Activated naive CD4-positive, alpha-beta T cell treated with anti-CD3 and anti-CD28 coated beads, Interleukin-2, amount 50 U/mL, for 16 hours (primary cell): ENCODE measurements around the gene CCDC167.
"Not testable (repeated sequence)": the region's sequence is repeated elsewhere in the genome, so short reads cannot be mapped to it uniquely, and the experiment has no call there.

Experiments used
- DNase-seq: peaks from one replicate; pipeline ENCODE4 v3.0.0-alpha.2; 2020

Gene CCDC167

DNA sequence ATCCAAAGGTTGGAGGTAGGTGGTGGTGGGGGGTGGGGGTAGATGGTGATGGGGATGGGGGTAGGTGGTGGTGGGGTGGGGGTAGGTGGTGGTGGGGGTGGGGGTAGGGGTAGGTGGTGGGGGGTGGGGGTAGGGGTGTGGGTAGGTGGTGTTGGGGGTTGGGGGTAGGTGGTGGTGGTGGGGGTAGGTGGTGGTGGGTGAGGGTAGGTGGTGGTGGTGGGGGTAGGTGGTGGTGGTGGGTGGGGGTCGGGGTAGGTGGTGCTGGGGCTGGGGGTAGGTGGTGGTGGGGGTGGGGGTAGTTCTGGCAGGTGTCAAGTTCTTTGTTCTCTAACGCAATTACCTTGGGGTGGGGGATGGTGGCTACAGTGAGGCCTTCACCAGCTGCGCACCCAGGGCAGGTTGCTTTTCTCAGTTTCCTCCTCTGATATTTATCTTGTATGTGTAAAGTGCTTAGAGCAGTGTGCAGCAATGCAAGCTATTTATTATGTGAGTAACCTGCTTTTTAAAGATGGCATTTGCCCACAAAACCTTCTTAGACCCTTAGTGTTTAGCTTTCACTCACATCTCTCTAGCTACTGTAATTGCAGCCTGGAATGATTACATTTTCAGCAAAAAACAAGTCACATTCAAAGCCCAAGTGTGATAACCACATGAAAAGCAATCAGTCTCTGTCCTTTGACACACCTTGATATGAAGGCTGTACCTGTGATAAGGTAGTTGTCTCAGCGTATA is 8.2 kb upstream of the CCDC167 start:
- DNase-seq: peak; percentile 42

DNA sequence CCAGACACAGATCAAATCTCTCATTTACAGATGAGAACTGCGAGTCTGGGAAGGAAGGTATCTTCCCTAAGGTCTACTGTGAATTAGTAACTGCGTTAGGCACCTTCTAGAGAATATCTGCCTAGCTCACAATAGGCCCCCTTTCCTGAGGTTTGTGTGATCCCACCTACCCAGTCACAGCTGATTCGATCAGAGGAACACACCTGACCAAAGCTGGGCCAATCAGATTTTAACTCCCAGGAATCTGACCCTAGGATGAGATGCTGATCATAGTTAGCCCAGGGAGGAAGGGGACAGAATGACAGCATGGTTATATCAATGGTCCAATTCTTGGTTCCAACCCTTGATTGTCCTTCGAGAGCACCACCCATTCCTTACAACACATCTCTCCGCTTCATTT is 7.4 kb upstream of the CCDC167 start:
- no peak for DNase-seq

DNA sequence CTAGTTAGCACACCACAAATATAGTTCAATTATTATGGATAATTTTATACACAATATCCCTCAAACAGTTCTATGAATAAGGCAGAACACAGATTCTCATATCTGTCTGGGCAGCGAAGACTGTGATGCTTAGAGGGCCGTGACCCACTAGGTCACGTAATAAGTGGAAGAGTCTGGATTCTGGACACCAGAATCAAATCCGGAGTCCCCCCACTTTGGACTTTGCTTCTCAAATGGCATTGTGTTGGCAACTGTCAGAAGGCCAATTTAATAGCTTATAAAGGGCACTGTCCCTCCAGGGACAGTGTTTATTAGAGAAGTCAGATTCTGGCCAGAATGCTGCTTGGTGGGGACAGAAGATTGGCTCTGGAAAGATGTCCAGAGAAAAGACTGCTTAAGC is 6.8 kb upstream of the CCDC167 start:
- no peak for DNase-seq

DNA sequence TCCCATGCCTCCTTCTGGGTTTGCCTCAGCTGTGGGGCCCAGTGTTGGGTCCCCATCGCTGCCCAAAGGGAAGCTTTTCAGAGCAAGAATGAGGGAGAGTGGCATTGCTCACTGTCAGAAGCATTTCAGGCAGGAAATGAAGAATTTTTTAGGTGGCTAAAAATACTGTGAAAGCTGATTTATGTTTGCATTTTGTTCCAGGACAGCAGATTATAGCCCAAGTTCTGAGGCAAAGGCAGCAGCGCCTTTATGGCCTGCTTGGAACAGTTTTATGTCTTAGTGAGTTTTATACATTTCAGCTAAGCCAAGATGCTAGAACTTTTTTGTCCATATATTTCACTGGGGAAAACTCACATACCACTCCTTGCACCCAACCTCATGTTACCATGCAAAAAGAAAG is 4.3 kb upstream of the CCDC167 start:
- no peak for DNase-seq

DNA sequence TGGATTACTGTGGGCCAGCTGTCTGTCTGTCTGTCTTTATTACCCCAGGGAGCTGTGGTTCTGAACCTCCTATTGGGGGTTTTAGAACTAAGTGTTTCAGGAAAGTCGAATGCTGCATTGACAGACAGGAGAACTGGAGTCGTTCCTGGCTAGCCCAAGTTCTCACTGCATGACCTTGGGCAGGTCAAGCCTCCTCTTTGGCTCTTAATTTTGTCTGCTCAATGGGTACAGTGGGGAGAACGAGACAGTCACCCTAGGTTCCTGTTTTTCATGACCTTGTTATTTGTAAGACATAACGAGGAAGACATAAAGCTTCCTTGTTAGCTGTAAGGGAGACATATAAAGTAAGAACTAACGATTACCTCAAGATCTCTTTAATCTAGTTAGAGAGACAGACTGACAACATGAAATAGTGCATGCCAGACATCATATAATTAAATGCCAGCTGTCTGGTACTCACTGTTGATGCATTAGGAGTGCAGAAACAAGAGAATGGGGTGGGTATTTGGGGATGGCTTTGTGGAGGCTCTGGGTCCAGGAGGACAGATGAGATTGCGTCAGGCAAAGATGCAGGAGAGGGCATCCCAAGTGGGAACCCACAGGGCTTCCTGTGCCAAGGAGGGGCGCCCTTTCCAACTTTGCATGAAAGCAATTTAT is 3.7 kb upstream of the CCDC167 start:
- no peak for DNase-seq

DNA sequence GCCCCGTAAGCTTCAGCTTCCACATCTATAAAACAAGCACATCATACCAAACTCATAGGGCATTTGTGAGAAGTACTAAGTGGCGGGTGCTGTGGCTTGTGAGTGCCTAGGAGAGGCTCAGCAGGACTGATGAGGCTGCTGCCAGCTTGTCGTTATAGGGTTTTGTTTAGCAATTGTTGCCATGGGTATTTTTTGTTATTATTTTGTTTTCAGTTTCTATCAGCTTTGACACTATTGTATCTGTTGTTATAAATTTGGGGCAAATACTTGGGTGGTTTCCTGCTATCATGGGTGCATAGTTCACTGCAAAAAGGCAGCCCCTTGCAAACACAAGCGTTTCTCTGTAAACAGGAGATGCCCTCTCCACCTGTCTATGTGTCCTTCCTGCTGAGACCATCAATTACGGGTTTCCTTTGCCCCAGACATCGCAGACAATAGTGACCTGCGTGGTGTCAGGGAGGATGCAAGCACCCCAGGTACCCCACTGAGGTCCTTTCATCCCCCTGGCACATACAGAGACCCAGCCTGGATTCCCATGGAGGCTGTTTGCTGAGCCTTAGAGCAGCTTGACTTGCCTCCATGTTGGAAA is 3.1 kb upstream of the CCDC167 start:
- no peak for DNase-seq

DNA sequence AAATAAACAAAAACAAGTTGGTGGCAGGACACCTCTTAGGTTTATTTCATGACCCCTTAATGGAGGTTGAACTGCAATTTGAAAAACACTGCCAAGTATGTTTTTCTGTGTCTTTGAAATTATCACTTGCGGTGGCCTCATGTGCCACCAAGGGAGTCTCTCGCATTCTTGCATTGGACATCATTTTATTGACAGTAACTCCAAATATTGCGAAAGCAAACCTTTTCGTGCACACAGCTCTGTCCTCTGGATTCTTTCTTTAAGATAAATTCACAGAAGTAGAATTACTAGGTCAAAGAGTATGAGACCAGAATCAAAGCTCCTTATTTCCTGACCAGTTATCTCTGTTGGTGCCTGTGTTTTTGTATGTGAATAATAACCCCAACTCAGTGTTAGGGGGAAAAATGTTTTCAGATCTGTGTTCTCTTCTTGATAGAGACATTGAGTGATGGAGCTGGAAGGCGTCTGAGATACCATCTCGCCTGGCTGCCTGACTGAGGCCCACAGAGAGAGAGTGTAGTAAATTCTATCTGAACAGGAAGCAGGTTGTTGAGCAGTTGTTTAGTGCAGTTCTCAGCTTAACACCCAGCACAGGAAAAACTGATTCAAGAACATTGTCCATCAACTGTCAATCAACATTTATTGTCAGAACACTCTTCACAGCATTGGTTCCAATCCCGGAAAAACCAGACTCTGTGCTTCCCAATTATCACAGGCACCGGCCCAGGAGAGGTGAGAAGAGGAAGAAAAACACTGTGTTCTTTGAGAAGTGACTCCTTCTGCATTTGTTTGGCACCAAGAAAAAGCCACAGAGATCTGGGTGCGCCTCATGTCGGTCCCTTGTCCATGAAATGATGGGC is 2.2 kb upstream of the CCDC167 start:
- no peak for DNase-seq

DNA sequence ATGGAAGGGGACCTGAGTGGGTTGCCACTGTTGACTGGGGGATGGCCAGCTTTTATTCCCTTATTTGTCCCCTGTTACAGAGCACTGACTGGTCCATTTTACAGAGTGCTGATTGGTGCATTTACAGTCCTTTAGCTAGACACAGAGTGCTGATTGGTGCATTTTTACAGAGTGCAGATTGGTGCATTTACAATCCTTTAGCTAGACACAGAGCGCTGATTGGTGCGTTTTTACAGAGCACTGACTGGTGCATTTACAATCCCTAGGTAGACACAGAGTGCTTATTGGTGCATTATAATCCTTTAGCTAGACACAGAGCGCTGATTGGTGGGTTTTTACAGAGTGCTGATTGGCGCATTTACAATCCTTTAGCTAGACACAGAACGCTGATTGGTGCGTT is 1.2 kb upstream of the CCDC167 start:
- DNase-seq: not testable (repeated sequence)

DNA sequence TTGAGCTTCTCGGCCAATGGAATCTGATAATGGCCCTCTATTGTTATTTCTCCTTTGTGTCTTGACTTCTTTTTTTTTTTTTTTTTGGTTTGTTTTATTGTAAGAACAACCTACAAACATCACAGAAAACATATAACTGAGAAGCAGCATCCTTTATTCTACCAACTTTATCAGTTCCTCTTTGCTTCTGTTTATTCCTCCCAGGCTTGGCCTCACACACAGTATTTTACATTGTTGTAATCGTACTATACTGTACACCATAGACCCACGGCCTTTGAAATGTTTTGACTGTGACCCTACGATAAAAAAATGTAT is 558 bp upstream of the CCDC167 start:
- DNase-seq: no peak

DNA sequence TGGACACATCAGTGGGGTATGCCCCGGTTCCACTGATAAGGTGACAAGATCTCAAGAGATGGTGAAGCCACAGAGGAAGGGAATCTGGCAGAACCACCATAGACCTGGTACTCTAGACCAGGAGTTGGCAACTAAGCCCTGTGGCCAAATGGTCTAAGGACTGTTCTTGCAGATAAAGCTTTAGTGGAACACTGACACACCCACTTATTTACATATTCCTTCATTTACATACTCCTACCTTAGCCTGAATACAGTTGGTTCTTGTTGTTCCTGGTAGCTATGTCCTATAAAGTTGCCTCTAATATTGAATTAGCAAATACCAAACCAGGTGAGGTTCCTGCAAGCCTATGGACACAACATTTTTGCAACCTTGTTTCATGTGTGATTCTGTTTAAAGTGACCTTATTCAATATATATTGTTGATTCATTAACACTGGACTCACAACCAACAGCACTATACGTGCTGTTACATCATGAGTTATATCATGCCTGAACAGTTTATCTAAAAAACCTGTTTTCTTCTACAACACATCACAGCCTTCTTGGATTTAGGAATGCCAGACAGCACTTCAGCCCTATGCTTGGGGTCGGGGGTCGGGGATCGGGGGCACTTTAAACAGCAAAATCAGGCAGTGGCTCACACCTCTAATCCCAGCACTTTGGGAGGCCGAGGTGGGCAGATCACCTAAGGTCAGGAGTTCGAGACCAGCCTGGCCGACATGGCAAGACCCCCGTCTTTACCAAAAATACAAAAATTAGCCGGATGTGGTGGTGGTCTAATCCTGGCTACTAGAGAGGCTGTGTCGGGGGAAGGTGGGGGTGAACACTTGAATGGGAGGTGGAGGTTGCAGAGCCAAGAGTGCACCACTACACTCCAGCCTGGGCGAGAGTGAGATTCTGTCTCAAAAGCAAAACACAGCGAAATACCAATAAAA is 2.5 kb downstream of the CCDC167 start:
- no peak for DNase-seq

DNA sequence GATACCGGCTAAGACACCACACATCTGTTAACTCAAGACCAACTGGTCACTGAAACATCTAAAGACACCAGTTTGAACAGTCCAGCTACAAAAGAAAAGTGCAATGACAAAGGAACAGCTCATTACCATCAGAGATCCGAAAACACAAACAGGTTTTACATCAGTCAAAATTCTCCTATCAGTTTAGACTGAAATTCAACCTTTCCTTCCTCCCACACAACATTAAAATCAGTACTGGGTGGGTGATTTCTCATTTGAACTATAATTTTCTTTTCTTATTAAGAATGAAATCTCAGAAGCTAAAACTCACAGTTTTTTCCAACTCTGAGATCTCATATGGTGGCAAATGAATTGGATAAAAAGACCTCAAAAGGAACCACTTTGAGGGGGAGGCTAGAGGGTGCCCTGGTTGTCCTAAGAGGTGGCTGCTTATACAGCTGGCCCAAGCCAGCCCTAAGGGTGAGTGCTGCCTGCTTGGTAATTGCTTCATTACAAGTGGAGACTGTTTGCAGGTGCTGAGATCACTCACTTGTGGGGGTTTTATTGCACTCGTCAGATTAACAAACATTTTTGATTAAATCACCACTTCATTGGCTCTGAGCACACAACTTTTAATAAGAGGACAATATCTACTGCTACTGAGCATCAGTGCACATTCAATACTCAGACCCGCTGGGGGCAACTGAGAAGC is 4.3 kb downstream of the CCDC167 start:
- peak; percentile 43 for DNase-seq

DNA sequence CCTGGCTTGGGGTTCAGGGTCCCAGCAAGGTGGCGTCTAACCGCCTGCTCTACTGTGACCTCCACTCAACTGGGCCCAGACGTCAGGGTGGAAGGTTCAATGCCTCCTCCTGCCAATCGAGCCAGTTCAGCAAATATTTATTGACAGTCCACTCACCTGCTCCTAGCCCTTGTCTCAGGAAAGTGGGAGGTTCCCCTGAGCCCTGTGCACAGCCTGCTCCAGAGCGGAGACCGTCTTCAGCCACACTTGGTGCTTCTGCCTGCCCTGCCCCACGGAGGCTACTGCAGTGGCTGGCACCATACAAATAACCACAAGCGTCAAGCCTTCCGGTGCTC is 6.1 kb downstream of the CCDC167 start:
- DNase-seq: no peak

DNA sequence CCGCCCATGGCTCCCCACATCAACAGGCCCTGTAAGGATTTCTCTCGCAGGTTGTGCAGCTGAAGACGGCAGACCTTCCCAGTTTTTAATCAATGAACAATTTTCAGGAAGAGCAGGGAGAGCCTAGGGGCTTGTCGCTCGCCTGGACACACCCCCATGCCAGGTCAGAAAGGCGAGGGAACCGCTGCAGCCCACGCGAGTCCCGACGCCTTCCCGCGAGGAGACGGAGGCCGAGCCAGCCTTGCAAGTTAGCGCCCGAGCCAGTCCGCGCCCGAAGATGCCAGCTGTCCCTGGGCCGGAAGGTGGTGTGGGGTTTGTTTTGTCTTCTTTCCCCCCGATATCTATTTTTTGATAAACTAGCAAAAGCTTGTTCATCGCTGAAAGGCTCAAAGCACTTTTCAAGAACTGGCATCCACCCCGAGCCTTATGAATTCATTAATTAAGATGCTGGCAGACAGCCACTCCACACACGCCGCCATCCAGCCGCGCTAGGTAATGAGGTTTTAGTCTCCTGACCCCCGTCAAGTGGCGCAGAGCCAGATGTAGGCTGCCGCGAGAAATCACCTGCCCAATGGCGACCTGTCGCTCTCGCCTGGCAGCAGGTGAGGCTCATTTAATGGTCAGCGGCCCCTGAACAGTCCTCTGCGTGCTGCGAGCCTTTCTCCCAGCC is 6.6 kb downstream of the CCDC167 start:
- no peak for DNase-seq

DNA sequence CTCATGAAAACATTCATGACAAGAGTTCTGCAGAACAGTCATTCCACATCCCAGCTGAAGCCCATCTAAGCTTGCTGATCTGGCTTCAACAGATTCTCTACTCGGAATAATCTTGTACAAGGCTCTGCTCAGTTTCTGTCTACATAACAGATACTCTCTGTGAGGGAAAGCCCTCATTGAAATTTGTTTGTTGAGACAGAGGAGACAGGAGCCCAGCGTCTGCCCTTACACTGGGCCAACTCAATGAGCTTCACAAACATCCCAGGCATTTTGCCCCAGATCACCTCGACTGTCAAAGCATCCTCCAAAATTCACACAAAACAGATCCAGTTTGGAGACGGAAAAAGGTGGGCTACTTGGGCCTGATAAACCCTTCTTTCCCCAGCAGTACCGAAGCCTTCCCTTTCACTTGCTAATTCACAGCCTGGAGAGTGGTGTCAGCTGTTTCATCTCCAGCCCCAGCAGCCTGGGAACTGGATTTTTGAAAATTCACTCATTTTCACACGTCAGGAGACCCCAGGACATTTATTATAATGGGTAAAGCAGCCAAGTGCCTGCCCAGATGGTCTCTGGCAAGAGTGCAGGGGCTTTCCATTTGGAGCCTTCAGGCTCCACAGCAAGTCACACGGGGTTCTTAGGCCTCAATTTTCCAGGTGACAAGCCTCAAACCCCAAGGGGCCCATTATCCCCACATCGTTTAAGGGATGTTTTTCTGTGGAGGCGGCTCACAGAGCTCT is 7.3 kb downstream of the CCDC167 start:
- no peak for DNase-seq

DNA sequence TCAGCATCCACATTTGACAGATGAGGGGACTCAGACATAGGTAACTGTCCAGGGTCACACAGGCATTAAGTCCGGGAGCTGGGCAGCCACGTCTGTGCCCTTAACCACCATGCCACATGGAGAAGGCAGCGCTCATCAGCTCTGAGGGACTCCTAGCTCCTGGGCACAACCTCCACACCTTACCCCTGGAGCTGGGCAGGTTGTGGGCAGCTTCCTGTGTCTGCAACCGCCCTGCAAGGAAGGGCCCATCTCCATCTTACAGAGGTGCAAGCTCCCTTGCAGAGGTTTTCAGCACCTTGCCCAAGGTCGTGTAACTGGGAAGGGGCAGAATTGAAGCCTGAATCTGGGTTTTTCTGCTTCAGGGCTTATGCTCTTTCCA is 7.9 kb downstream of the CCDC167 start:
- DNase-seq: no peak

DNA sequence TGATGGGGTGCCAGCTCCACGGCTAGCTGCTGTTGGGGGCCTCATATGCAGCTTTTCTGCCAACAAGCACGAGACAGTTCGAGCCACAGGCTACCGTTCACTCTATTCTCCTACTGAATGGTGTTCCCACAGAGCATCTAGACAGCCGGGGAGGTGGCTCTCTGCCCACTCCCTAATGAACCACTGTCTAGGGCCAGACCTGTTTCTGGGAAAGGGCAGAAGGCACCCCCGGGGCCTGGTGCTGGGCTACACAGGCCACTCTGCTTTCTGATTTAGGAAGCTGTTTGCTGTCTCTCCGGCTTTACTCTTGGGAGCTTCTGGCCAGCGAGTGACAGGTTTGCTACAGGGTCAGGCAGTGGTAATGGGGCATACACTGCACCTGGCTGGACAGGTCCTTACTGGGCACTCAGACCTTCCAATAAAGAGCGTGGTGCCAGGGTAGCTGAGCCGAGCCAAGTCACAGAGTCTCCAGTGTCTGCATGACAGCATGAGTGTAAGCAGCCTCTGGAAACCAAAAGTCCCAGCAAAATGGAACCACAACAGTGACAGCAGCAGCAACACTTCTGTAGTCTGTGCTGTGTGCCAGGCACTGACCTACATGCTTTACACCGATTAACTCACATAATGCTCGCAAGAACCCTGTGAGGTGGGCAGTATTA is 8.4 kb downstream of the CCDC167 start:
- no peak for DNase-seq

DNA sequence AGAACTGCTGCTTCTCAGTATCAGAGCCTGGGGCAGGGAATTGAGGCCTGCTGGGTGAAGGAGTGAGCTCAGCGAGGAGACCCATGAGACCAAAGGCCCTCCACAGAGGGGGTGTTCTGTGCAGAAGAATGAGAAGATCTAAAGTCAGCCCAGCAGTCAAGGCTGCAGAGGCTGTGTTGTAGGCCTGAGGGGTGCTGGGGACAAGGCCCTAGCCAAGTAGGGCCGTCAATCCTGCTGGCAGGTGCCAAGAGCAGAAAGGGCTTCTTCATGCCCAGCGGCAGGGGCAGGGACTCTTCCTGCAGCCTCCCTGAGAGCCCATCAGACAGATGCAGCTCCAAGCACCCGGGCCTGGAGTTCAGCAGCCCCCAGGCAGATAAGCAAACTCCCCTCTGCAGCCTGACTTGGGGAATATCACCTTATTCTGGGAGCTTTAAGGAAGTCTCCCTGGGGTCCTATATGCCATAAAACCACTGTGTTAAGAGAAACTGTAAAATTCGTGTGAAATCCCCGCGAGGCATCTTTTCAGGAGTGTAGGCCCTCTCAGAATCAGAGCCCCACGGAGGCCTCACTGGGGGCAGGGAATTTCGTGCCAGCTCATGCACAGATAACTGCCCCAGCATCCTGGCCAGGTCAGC is 9.0 kb downstream of the CCDC167 start:
- DNase-seq: no peak

DNA sequence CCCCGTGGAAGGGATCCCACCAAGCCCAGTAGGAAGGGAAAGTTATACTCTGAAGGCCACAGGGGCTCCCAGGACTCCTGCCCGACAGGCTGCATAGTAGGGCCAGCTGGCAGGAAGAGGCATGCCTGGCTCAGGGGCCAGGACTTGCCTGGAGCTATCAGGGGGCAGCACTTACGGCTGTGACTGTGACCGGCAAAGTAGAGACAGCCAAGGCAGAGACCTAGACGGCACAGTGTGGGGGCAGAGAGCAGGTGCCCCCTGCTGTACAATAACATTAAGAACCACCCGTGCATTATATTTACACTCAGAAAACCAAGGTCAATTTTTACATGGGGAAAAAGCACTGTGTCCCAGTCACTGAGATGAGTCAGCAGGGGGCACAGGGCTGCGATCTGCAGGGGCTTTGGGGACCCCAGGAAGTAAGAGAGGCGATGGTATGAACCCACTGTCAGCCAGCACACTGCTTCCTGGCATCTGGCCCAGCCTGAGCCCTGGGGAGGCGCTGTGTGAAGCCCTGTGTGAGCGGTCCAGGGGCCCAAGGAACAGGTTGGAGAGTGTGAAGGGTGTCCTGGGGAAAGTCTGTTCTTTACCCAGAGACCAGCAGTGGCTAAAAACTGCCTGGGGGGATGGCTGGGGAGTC is 9.9 kb downstream of the CCDC167 start:
- no peak for DNase-seq

DNA sequence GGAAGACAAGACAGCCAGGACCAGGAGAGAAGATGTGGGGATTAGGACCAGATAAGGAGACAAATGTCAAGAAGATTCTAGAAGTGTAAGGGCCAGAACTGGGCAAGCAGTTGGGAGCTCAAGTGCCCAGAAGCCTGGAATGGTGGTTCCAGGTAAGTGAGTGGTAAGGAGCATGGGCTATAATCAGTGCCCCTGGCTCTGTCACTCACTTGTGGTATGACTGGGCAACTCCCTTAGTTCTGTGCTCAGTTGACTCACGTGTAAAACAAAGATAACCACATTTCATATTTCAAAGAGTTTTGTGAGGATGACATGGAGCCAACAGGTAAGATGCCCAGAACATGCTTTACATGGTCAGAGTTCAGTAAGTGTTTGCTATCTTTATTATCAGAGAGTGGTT is 11.2 kb downstream of the CCDC167 start:
- peak; percentile 35 for DNase-seq
